ENCODE measurements around the gene KIF7. TPM values are rescaled to one million over a fixed set of nuclear protein-coding genes. Genes with fewer than 3 reads are reported as not detected.

KIF7 gene
- total and polyA plus RNA-seq, 11 donors = 1.3 to 9.2 (median 3.2) TPM

DNA sequence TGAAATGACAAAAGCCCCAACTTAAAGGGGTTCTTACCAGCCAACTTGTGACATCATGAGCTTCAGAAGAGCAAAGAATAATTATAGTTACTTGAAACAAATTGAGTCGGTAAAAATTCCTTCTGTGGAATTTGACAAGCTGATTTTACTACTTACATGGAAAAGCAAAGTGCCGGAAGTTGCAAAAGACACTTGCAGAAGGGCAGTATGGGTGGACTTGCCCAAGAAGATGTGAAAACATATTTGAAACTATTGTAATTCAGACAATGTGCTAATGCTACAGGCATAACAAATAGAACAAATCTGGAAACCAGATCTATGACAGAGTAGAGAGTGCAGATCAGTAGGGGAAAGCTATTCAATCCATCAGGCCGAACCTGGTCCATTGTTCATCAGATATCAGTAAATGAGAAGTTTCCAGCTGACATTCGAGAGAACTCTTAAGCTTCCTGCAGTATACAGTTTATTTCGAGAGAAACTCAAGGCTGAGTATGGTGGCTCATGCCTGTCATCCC lies 2.5 kb upstream of the KIF7 start:
- intact Hi-C loops (cut with DNase I) = no loop called here
- peaks cover 0 to 22% (median 0%) of the 10 kb centered on the region in 9 donors for H3K27me3 ChIP-seq
- H3K4me3 ChIP-seq = no peak overlapping the region
- peaks cover 0 to 19% (median 12%) of the 10 kb centered on the region in 12 donors for H3K4me1 ChIP-seq
- ATAC-seq = no peak
- no peak overlapping the region for H3K27ac ChIP-seq
- H3K36me3 ChIP-seq = no peaks in the 10 kb centered on the region
- H3K9me3 ChIP-seq = no peaks in the 10 kb centered on the region
- DNase-seq = no peak
- TF ChIP-seq POLR2A (IDR thresholded peaks at IDR 0.05) = no peak
- TF ChIP-seq, protein P1, sequence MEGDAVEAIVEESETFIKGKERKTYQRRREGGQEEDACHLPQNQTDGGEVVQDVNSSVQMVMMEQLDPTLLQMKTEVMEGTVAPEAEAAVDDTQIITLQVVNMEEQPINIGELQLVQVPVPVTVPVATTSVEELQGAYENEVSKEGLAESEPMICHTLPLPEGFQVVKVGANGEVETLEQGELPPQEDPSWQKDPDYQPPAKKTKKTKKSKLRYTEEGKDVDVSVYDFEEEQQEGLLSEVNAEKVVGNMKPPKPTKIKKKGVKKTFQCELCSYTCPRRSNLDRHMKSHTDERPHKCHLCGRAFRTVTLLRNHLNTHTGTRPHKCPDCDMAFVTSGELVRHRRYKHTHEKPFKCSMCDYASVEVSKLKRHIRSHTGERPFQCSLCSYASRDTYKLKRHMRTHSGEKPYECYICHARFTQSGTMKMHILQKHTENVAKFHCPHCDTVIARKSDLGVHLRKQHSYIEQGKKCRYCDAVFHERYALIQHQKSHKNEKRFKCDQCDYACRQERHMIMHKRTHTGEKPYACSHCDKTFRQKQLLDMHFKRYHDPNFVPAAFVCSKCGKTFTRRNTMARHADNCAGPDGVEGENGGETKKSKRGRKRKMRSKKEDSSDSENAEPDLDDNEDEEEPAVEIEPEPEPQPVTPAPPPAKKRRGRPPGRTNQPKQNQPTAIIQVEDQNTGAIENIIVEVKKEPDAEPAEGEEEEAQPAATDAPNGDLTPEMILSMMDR (IDR thresholded peaks at IDR 0.05) = no peak
- 84 to 86% (median 85%) methylated on average over 5 of the region's 5 CpGs for WGBS, 4 donors

DNA sequence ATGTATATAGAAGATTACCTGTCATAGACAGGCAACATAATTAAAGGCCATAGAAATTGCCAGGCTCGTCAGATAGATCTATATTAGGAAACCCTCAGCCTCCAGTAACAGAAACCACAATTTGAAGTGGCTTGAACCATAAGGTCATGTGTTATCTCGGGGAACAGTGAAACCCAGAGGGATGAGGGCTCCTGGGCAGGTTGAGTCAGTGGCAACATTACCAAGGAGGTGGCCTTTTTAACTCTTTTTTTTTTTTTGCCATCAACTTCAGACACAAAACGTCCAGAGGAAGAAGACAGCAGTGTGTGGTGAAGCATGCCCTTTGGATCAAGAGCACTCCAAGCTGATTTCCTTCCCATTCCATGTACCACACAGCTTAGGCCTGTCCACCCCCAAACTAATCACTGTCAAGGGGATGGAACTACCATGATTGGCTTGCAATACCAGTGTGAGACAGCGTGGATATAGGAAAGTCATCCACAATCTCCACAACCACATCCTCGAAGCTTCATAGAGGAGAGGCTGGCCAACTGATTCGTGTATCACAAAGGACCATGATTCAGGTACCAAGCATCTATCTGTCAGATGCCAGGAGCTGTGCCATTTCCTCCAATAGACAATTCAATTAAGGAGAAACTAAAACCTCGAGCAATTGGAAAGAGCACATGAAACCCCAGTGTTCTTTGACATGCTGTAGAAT lies 999 bp upstream of the KIF7 start:
- TF ChIP-seq, protein P1 (IDR thresholded peaks at IDR 0.05) = no peak
- no peak for TF ChIP-seq POLR2A (IDR thresholded peaks at IDR 0.05)
- no peak for DNase-seq
- Histone ChIP-seq H3K27ac (peak overlapping the region in 1 of 12 donors; percentile 45), H3K4me1 (peaks cover 0 to 13% (median 5%) of the 10 kb centered on the region in 12 donors), H3K27me3 (peaks cover 0 to 22% (median 0%) of the 10 kb centered on the region in 9 donors), H3K36me3 (no peaks in the 10 kb centered on the region), H3K9me3 (no peaks in the 10 kb centered on the region), H3K4me3 (no peak overlapping the region)
- 62 to 76% (median 73%) methylated on average over 7 of the region's 7 CpGs for WGBS, 4 donors
- intact Hi-C loops (cut with DNase I) = no loop called here
- no peak for ATAC-seq

DNA sequence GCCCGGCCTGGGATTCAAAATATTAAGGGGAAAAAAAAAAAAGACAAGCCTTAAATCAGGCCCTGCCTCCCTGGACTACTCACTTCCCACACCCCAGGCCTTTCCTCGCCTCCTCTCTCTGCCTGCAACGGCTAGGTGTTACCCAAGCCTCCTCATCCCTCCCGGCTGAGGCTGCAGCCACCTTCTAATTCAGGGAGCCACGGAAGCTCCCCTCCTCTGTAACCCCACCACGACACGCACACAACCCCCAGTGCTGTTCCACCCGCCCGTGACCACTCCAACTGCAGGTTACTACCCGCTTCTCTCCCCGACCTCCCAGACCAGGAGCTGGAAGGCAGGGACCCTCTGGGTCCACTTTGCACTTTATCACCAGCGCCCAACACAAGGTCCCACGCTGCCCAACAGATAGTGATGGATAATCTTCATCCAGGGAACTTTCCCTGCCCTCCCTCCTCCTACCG lies 936 bp downstream of the KIF7 start:
- WGBS, 4 donors = 52 to 63% (median 53%) methylated on average over 14 of the region's 14 CpGs
- TF ChIP-seq, protein P1 (IDR thresholded peaks at IDR 0.05) = no peak
- H3K27ac ChIP-seq = peak overlapping the region in 2 of 12 donors; percentile 45 to 65
- ATAC-seq (peak in 2 of 4 donors; percentile 8 to 9), DNase-seq (no peak)
- peaks cover 0 to 13% (median 5%) of the 10 kb centered on the region in 12 donors for H3K4me1 ChIP-seq
- peaks cover 0 to 22% (median 0%) of the 10 kb centered on the region in 9 donors for H3K27me3 ChIP-seq
- peaks cover 0 to 3% (median 0%) of the 10 kb centered on the region in 9 donors for H3K36me3 ChIP-seq
- intact Hi-C loops (cut with DNase I) = no loop called here
- H3K4me3 ChIP-seq = peak overlapping the region; percentile 55 to 88 (median 68)
- no peaks in the 10 kb centered on the region for H3K9me3 ChIP-seq

DNA sequence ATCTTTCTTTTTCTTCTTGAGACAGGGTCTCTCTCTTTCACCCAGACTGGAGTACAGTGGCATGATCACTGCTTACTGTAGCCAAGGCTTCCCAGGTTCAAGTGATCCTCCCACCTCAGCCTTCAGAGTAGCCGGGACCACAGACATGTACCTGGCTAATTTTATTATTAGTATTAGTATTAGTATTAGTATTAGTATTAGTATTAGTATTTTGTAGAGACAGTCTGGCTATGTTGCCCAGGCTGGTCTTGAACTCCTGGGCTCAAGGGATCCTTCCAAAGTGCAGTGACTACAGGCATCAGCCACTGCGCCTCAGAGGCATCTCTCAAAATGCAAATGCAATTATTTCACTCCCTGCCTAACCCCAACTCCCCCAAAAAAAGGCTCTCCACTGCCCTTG lies 1.7 kb downstream of the KIF7 start:
- ATAC-seq = no peak
- no peaks in the 10 kb centered on the region for H3K9me3 ChIP-seq
- no peak for TF ChIP-seq POLR2A (IDR thresholded peaks at IDR 0.05)
- TF ChIP-seq, protein P1 (IDR thresholded peaks at IDR 0.05) = no peak
- 95 to 99% (median 97%) methylated on average over 2 of the region's 2 CpGs for WGBS, 4 donors
- peaks cover 0 to 13% (median 5%) of the 10 kb centered on the region in 12 donors for H3K4me1 ChIP-seq
- no peak overlapping the region for H3K27ac ChIP-seq
- DNase-seq = no peak
- H3K36me3 ChIP-seq = peaks cover 0 to 10% (median 0%) of the 10 kb centered on the region in 9 donors
- intact Hi-C loops (cut with DNase I) = no loop called here
- peaks cover 0 to 22% (median 0%) of the 10 kb centered on the region in 9 donors for H3K27me3 ChIP-seq
- H3K4me3 ChIP-seq = no peak overlapping the region
